H1 (cell line): Measurements from ENCODE around the gene RGS7BP. TPM values are rescaled to one million over a fixed set of nuclear protein-coding genes. Genes with fewer than 3 reads are reported as not detected.

Experiments
- HDAC6 ChIP-seq: IDR thresholded peaks from one replicate; pipeline ENCODE4 v1.7.1; 2012; ENCODE audit warnings: low read depth, mild to moderate bottlenecking, inconsistent platforms, low read length, moderate library complexity
- SAP30 ChIP-seq: fragments of 300-600 bp; sonication (generic); IDR thresholded peaks from 2 replicates; pipeline ENCODE4 v1.7.1; 2012; ENCODE audit warnings: low read length, moderate library complexity, mild to moderate bottlenecking, inconsistent platforms; ENCODE audit not compliant: insufficient read depth, insufficient replicate concordance
- polyA plus RNA-seq, 7 experiments: library from polyadenylated mRNA; depleted of rRNA in 3 of 7; stranded (reverse) in 5 of 7; unstranded in 2 of 7; fragments of >200 nt in 5 of 7; fragments of 200-250 nt in 2 of 7; gene quantifications; 1 replicate in 5 of 7; 2 replicates in 1 of 7; 4 replicates in 1 of 7; pipeline versions ENCODE4 v1.2.1 to v1.2.3, GENCODE V29; 2011 to 2013; ENCODE audit warnings: missing spikeins in 2 of 7, mixed read lengths in 2 of 7
- total RNA-seq: library from RNA; stranded (reverse); fragmentation: NEBNext Ultra II Directional; extraction: Animal tissue kit (Norgen Biotek cat#: 25700); gene quantifications from 2 replicates; pipeline ENCODE4 v1.2.1, GENCODE V29; 2021
- TF ChIP-seq, protein P1 (sequence below): IDR thresholded peaks from 2 replicates; pipeline ENCODE4 v1.6.1; 2012; ENCODE audit warnings: inconsistent platforms

RGS7BP gene
- total and polyA plus RNA-seq, 2 of the 8 experiments (the other 6 are each of a cell fraction or from before 2014, with no cell fraction given): 0.65 to 2.3 TPM

DNA sequence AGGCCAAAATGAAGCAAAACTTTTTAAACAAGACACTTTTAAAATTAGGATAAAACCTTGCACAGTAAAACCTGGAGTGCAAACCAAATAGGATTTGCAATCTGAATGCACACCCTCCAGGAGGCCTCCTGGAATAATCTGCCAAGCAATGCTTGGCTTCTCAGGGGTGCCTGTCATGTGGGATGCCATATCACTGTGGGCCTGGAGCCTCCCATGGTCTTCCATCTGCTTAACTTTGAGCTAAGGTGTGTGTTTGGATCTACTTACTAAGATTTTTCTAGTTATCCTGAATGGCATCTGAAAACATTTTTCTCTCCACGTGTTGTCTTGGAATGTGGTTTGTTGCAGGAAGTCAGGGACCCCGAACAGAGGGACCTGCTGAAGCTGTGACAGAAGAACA is 52.1 kb downstream of the RGS7BP start (continued):
- TF ChIP-seq HDAC6 (no peak), SAP30 (no peak)
- TF ChIP-seq, protein P1, sequence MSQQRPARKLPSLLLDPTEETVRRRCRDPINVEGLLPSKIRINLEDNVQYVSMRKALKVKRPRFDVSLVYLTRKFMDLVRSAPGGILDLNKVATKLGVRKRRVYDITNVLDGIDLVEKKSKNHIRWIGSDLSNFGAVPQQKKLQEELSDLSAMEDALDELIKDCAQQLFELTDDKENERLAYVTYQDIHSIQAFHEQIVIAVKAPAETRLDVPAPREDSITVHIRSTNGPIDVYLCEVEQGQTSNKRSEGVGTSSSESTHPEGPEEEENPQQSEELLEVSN: no peak
